Activated CD8-positive, alpha-beta T cell treated with anti-CD3 and anti-CD28 coated beads, Interleukin-2, amount 10 ng/mL, durations not matched to agents 7 days and 5 days (primary cell): ENCODE measurements around the gene CNIH2. TPM values are rescaled to one million over a fixed set of nuclear protein-coding genes. Genes with fewer than 3 reads are reported as not detected.

ENCODE experiments used
- ATAC-seq: fragments of 150-1000 bp; cut with Tn5 transposase; one replicate; pipeline ENCODE4 v1.10.0; 2021; ENCODE audit warnings: moderate library complexity
- CTCF ChIA-PET: fragments of 350-600 bp; sonication (Branson Sonifier 250); formaldehyde crosslinking; loops from one replicate; lab custom pipeline; 2021; ENCODE audit warnings: antibody characterized with exemption; lab: Charles Lee
- POLR2A ChIA-PET: fragments of 350-600 bp; sonication (Branson Sonifier 250); formaldehyde crosslinking; loops from one replicate; lab custom pipeline; 2021; ENCODE audit warnings: antibody characterized with exemption; lab: Charles Lee
- DNase-seq: peaks from one replicate; pipeline ENCODE4 v3.0.0-alpha.2; 2020
- H3K27ac Mint-ChIP-seq: one replicate; pipeline ENCODE4 v1.8.0; 2021; ENCODE audit warnings: mild to moderate bottlenecking, mixed read lengths
- H3K27me3 Mint-ChIP-seq: one replicate; pipeline ENCODE4 v1.8.0; 2021; ENCODE audit warnings: low read depth, mixed read lengths
- H3K36me3 Mint-ChIP-seq: one replicate; pipeline ENCODE4 v1.8.0; 2021; ENCODE audit warnings: low read depth, mixed read lengths
- H3K4me1 Mint-ChIP-seq: one replicate; pipeline ENCODE4 v1.8.0; 2021; ENCODE audit warnings: low read depth, mixed read lengths
- H3K4me3 Mint-ChIP-seq: one replicate; pipeline ENCODE4 v1.8.0; 2021; ENCODE audit warnings: mild to moderate bottlenecking, mixed read lengths
- H3K9me3 Mint-ChIP-seq: one replicate; pipeline ENCODE4 v1.8.0; 2022; ENCODE audit warnings: mixed read lengths; ENCODE audit not compliant: insufficient read depth
- total RNA-seq, 2 experiments: library from RNA; stranded (reverse); gene quantifications; one replicate each; pipeline ENCODE4 v1.2.3, GENCODE V29; 2021

CNIH2 gene
- total RNA-seq, 2 experiments from 2014 or later: 2.7 to 3.6 TPM

DNA sequence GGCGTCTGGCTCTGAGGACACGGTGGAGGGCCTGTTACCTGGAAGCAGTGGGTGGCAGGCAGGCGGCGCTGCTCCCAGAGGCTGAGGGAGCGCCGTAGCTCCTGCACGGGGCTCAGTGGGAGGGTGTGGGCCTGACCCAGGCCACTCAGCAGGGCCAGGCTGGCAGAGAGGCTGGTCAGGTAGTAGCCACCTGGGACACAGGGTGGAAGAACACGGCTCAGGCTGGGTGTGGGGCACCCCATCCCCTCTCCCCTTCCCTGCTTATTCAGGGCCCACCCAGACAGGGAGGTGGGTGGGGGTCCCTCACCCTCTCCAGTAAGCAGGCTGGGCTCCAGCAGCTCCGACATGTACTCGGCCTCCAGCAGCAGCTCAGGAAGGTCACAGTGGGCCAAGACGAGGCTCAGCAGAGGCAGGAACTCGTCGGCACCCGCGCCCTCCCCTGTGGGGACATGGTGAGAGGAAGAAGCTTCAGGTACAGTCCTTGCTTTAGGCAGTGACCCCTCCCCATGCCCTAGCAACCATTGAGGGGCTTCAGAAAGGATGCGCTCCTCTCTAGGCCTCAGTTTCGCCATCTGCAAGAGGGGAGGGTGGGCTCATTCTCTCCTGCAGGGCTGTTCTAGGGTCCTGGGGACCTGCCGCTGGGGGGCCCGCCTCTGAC, 55.4 kb downstream of the CNIH2 start:
- ChIA-PET POLR2A (interaction anchor here (1.6 to 3.2 kb wide), 3 partner anchors 16 to 21 kb away, joined by 9 to 25 read pairs (median 19); partner anchors contain the start of gene CD248), CTCF (interaction anchor here (0.6 to 8.7 kb wide), 3 partner anchors 12 to 30 kb away, joined by 3 to 194 read pairs (median 9); partner anchors contain the start of gene BRMS1)
- Mint-ChIP-seq H3K4me1 (peaks cover 42% of the 10 kb centered on the region), H3K27ac (no peak overlapping the region), H3K9me3 (no peaks in the 10 kb centered on the region), H3K36me3 (peaks cover 14% of the 10 kb centered on the region), H3K4me3 (no peak overlapping the region), H3K27me3 (no peaks in the 10 kb centered on the region)
- ATAC-seq (no peak), DNase-seq (no peak)

Other genes starting within 250 kb of the CNIH2 start
- gene GAL3ST3, start 229.0 kb upstream of the CNIH2 start, total RNA-seq: not detected
- gene SF3B2, start 225.8 kb upstream of the CNIH2 start, total RNA-seq: 100 to 1,000 TPM; 241 to 253 TPM
- gene PACS1, start 207.9 kb upstream of the CNIH2 start, total RNA-seq: 10 to 100 TPM; 84.6 to 91.6 TPM
- 10 to 100 TPM; 53.5 to 59.8 TPM for gene KLC2, start 20.5 kb upstream of the CNIH2 start, total RNA-seq
- 100 to 1,000 TPM; 160 to 170 TPM for gene RAB1B, start 9.5 kb upstream of the CNIH2 start, total RNA-seq
- gene YIF1A, start 11.0 kb downstream of the CNIH2 start, total RNA-seq: 10 to 100 TPM; 46.6 to 58.6 TPM
- gene TMEM151A, start 13.7 kb downstream of the CNIH2 start, total RNA-seq: not detected
- 10 to 100 TPM; 79.5 to 80.8 TPM for gene CD248, start 38.9 kb downstream of the CNIH2 start, total RNA-seq
- 1 to 10 TPM; 1.3 TPM for gene RIN1, start 58.3 kb downstream of the CNIH2 start, total RNA-seq
- 10 to 100 TPM; 53.2 to 57.1 TPM for gene BRMS1, start 66.9 kb downstream of the CNIH2 start, total RNA-seq
- 1 to 10 TPM; 7.6 TPM for gene B4GAT1, start 69.5 kb downstream of the CNIH2 start, total RNA-seq
- gene SLC29A2, start 93.6 kb downstream of the CNIH2 start, total RNA-seq: 10 to 100 TPM; 10.0 to 11.1 TPM
- under 1 TPM; 0.18 to 0.34 TPM for gene NPAS4, start 142.9 kb downstream of the CNIH2 start, total RNA-seq
- 100 to 1,000 TPM in 1 of 2 experiments, 10 to 100 TPM in 1; 93.7 to 100 TPM for gene MRPL11, start 160.7 kb downstream of the CNIH2 start, total RNA-seq
- gene PELI3, start 188.7 kb downstream of the CNIH2 start, total RNA-seq: 1 to 10 TPM; 5.1 to 5.8 TPM
- 10 to 100 TPM; 73.3 to 79.1 TPM for gene DPP3, start 202.3 kb downstream of the CNIH2 start, total RNA-seq
- 10 to 100 TPM; 10.6 to 14.0 TPM for gene BBS1, start 232.5 kb downstream of the CNIH2 start, total RNA-seq